ENCODE data around the gene MREG.
A peak's percentile ranks its signal among the peaks of the same experiment; 100 is the strongest.

The MREG gene

DNA sequence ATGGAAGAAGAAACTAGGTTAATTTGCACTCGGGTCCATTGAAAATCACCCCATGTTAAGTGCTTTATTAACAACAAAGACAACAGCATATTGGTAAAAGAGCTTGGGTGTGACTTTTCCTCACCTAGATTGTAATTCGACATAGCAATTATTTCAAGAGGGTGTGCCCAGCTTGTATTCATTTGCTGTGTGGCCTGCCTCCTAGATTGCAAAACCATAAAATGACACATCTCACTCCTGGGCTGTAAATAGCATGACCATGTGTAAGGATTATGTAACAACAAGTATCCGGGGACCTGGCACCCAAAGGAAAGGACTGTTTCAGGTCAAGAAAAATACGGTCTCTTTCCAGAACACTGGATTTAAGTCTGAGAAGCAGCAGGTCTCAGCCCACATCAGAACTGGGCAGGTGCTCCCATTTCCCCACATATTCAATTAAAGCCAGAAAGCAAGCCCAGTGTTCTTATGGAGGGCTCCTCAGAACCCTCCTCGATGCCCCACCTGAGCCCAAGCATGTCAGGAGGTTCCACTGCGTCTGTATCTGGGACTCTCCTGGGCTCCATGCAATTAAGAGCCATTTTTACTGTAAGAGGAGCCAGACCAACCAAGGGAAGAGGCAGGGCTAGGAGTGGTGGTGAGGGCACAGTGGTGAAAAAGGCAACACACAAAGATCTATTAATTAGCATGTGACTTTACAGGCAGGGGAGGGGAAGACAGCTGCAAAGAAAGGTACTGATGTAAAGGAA, 39.2 kb downstream of the MREG start:
- Histone ChIP-seq H3K27ac (ENCODE audit: extremely low read depth, low read depth, low read length) (no peak overlapping the region), H3K36me3 (ENCODE audit: control insufficient read depth in 2 of 2, insufficient read depth in 1 of 2, low read length in 2 of 2) (peaks cover 0 to 7% of the 10 kb centered on the region in 2 experiments; a peak in 2 of 3 replicates), H3K4me3 (ENCODE audit: low read depth, low read length) (no peak overlapping the region), H3K4me1 (ENCODE audit: control insufficient read depth, insufficient read depth, low read length) (peaks cover 12% of the 10 kb centered on the region), H3K9me3 (ENCODE audit: control insufficient read depth, insufficient read depth, low read depth, low read length) (no peaks in the 10 kb centered on the region)
- CTCF ChIA-PET: no interaction called here
- POLR2A ChIA-PET: no interaction called here
- no peak for TF ChIP-seq ZSCAN23 (tag by site-specific recombination; IDR thresholded peaks at IDR 0.05)
- no peak for TF ChIP-seq ZNF184 (tag by site-specific recombination; IDR thresholded peaks at IDR 0.05)
- TF ChIP-seq ZNF585B (tag by site-specific recombination; IDR thresholded peaks at IDR 0.05): no peak
- TF ChIP-seq KLF1 (tag by site-specific recombination; IDR thresholded peaks at IDR 0.05): peak; percentile 81
- TF ChIP-seq, protein P1, sequence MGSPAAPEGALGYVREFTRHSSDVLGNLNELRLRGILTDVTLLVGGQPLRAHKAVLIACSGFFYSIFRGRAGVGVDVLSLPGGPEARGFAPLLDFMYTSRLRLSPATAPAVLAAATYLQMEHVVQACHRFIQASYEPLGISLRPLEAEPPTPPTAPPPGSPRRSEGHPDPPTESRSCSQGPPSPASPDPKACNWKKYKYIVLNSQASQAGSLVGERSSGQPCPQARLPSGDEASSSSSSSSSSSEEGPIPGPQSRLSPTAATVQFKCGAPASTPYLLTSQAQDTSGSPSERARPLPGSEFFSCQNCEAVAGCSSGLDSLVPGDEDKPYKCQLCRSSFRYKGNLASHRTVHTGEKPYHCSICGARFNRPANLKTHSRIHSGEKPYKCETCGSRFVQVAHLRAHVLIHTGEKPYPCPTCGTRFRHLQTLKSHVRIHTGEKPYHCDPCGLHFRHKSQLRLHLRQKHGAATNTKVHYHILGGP (tag by site-specific recombination; IDR thresholded peaks at IDR 0.05): no peak
- TF ChIP-seq SP7 (tag by site-specific recombination; IDR thresholded peaks at IDR 0.05): peak; percentile 89
- no peak for TF ChIP-seq PRDM2 (tag by site-specific recombination; IDR thresholded peaks at IDR 0.05; ENCODE audit: borderline replicate concordance)
- TF ChIP-seq TCF7L2 (IDR thresholded peaks at IDR 0.05; ENCODE audit: borderline replicate concordance, low read depth, low read length): no peak
- TF ChIP-seq ZNF521 (tag by site-specific recombination; IDR thresholded peaks at IDR 0.05): no peak
- TF ChIP-seq ZNF423 (tag by site-specific recombination; IDR thresholded peaks at IDR 0.05): no peak
- TF ChIP-seq ZNF214 (tag by site-specific recombination; IDR thresholded peaks at IDR 0.05; ENCODE audit: borderline replicate concordance): no peak
- no peak for TF ChIP-seq ZNF133 (tag by site-specific recombination; IDR thresholded peaks at IDR 0.05)
- TF ChIP-seq ZNF555 (tag by site-specific recombination; conservative IDR thresholded peaks at IDR 0.05): no peak
- no peak for TF ChIP-seq ZNF302 (tag by site-specific recombination; IDR thresholded peaks at IDR 0.05; ENCODE audit: low read depth)
- no peak for TF ChIP-seq REPIN1 (tag by site-specific recombination; IDR thresholded peaks at IDR 0.05; ENCODE audit: low read depth)
- TF ChIP-seq ZNF155 (tag by site-specific recombination; IDR thresholded peaks at IDR 0.05): no peak
- TF ChIP-seq ZNF138 (tag by site-specific recombination; IDR thresholded peaks at IDR 0.05; ENCODE audit: borderline replicate concordance): no peak
- peak; percentile 55 for TF ChIP-seq GLIS1 (tag by site-specific recombination; IDR thresholded peaks at IDR 0.05)
- TF ChIP-seq ZNF433 (tag by site-specific recombination; IDR thresholded peaks at IDR 0.05; ENCODE audit: low read depth): no peak
- TF ChIP-seq ZBTB11 (tag by site-specific recombination; conservative IDR thresholded peaks at IDR 0.05; ENCODE audit: low read depth): no peak
- no peak for TF ChIP-seq ZNF843 (tag by site-specific recombination; IDR thresholded peaks at IDR 0.05)
- TF ChIP-seq, protein P2, sequence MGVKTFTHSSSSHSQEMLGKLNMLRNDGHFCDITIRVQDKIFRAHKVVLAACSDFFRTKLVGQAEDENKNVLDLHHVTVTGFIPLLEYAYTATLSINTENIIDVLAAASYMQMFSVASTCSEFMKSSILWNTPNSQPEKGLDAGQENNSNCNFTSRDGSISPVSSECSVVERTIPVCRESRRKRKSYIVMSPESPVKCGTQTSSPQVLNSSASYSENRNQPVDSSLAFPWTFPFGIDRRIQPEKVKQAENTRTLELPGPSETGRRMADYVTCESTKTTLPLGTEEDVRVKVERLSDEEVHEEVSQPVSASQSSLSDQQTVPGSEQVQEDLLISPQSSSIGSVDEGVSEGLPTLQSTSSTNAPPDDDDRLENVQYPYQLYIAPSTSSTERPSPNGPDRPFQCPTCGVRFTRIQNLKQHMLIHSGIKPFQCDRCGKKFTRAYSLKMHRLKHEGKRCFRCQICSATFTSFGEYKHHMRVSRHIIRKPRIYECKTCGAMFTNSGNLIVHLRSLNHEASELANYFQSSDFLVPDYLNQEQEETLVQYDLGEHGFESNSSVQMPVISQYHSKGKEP (tag by site-specific recombination; IDR thresholded peaks at IDR 0.05): peak; percentile 33; the same call in 1 of the 2 replicates
- no peak for TF ChIP-seq ZNF16 (tag by site-specific recombination; IDR thresholded peaks at IDR 0.05; ENCODE audit: low read depth)
- no peak for TF ChIP-seq ZNF426 (tag by site-specific recombination; IDR thresholded peaks at IDR 0.05)
- no peak for TF ChIP-seq ZBTB48 (tag by site-specific recombination; IDR thresholded peaks at IDR 0.05)

Measured in HEK293 (cell line).